ENCODE results near the gene BHLHE40. TPM values are rescaled to one million over a fixed set of nuclear protein-coding genes. Genes with fewer than 3 reads are reported as not detected.

The BHLHE40 gene
- 63.2 to 87.6 TPM (median 82.9 TPM) in 5 replicates for total RNA-seq (2022; extraction: Qiagen RNA extraction; ENCODE audit: low read depth)

DNA sequence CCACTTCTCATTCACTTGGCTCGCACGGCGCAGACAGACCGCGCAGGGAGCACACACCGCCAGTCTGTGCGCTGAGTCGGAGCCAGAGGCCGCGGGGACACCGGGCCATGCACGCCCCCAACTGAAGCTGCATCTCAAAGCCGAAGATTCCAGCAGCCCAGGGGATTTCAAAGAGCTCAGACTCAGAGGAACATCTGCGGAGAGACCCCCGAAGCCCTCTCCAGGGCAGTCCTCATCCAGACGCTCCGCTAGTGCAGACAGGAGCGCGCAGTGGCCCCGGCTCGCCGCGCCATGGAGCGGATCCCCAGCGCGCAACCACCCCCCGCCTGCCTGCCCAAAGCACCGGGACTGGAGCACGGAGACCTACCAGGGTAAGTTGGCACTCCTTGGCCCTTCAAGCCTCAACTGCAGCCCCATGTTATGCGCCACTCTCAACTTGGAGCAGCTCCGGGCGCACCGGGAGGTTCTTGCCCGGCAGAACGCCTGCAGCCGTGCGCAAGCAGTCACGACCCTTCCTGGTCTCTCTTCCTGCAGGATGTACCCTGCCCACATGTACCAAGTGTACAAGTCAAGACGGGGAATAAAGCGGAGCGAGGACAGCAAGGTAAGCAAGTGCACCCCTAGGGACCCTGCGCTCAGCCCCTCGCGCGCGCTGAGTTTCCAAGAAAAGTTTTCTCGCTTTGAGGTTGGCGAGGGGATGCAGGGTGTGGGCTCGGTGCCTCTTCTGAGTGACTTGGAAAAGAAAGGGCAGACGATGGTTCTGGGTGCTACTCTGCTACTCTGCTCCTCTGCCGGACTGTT lies at the start of gene BHLHE40:
TSS of gene BHLHE40 (plus strand) at position 10 of the 801 bp plus-strand sequence. CDS start at position 292, 282 bp downstream.

Other genes starting within 250 kb of the BHLHE40 start
- gene ARL8B, start 142.9 kb downstream of the BHLHE40 start, total RNA-seq (2022; extraction: Qiagen RNA extraction; ENCODE audit: low read depth) = 39.9 to 69.6 TPM (median 62.7 TPM) in 5 replicates
- gene EDEM1, start 208.3 kb downstream of the BHLHE40 start, total RNA-seq (2022; extraction: Qiagen RNA extraction; ENCODE audit: low read depth) = 13.0 to 21.4 TPM (median 18.5 TPM) in 5 replicates

All from A549 treated with ZK216348 at 1 μM for 4 hours (cell line).